ENCODE measurements around the gene DALRD3. TPM values are rescaled to one million over a fixed set of nuclear protein-coding genes. Genes with fewer than 3 reads are reported as not detected.

Gene DALRD3
- total RNA-seq, 4 donors from 2014 or later, result 12.4 to 31.5 (median 20.1) TPM

DNA sequence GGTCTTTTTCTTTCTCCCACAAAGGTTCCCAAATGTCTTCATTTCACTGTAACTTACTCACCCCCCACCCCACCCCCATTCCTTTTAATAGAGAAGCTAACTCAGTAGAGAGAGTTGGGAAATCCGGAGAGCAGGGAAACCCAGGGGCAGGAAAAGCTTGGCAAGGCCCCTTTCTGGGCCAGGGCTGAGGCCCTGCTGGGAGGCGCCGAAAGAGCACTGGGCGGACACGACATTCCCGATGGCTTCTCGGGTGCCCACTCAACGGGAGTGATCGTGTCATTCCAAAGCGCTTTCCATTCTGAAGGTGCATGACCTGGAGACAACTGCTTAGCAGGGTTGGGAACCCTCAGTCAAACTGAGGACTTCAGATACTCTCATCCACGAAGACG, 1.6 kb upstream of the DALRD3 start:
- intact Hi-C loops (cut with DNase I), result no loop called here
- 60% methylated on average over 12 of the region's 12 CpGs for WGBS
- H3K4me3 ChIP-seq, result peak overlapping the region; percentile 81 to 98 (median 89)

DNA sequence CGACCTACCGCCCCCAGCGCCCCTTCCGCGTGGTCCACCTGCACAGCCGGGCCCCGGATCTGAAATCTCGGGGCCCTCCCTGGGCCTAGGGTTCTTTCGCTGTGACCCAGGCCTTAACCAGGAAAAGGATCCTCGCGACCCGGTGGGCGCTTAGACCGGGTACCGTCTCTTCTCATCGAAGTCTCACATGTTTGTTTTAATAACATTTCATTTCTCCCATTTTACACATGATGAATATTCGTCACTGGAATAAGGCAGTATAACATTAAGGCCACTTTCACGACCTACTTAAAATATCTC, 277 bp upstream of the DALRD3 start:
- TF ChIP-seq, protein P1, sequence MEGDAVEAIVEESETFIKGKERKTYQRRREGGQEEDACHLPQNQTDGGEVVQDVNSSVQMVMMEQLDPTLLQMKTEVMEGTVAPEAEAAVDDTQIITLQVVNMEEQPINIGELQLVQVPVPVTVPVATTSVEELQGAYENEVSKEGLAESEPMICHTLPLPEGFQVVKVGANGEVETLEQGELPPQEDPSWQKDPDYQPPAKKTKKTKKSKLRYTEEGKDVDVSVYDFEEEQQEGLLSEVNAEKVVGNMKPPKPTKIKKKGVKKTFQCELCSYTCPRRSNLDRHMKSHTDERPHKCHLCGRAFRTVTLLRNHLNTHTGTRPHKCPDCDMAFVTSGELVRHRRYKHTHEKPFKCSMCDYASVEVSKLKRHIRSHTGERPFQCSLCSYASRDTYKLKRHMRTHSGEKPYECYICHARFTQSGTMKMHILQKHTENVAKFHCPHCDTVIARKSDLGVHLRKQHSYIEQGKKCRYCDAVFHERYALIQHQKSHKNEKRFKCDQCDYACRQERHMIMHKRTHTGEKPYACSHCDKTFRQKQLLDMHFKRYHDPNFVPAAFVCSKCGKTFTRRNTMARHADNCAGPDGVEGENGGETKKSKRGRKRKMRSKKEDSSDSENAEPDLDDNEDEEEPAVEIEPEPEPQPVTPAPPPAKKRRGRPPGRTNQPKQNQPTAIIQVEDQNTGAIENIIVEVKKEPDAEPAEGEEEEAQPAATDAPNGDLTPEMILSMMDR (IDR thresholded peaks at IDR 0.05), result no peak
- no peak for TF ChIP-seq POLR2A (IDR thresholded peaks at IDR 0.05; ENCODE audit: low read depth)
- TF ChIP-seq EP300 (IDR thresholded peaks at IDR 0.05), result no peak
- no peak for TF ChIP-seq POLR2AphosphoS5 (IDR thresholded peaks at IDR 0.05)
- DNase-seq (ENCODE audit: extremely low spot score), result no peak
- Histone ChIP-seq H3K4me1 (peaks cover 41 to 52% (median 49%) of the 10 kb centered on the region in 4 donors), H3K27ac (replicated peaks in 1 of 4) (peak overlapping the region; percentile 79 to 100 (median 85)), H3K9me3 (no peaks in the 10 kb centered on the region), H3K27me3 (no peaks in the 10 kb centered on the region), H3K36me3 (peaks cover 17 to 40% (median 37%) of the 10 kb centered on the region in 4 donors), H3K4me3 (peak overlapping the region; percentile 70 to 95 (median 82))
- intact Hi-C loops (cut with DNase I), result no loop called here
- WGBS, result 6% methylated on average over 13 of the region's 18 CpGs

More for the DNA sequence above, 1.6 kb upstream of the DALRD3 start:
- Histone ChIP-seq H3K4me1 (peaks cover 46 to 63% (median 50%) of the 10 kb centered on the region in 4 donors), H3K27ac (replicated peaks in 1 of 4) (peak overlapping the region; percentile 98 to 100 (median 100)), H3K9me3 (no peaks in the 10 kb centered on the region), H3K27me3 (no peaks in the 10 kb centered on the region), H3K36me3 (peaks cover 20 to 40% (median 37%) of the 10 kb centered on the region in 4 donors)
- no peak for DNase-seq (ENCODE audit: extremely low spot score)
- TF ChIP-seq EP300 (IDR thresholded peaks at IDR 0.05), result no peak
- TF ChIP-seq POLR2A (IDR thresholded peaks at IDR 0.05; ENCODE audit: low read depth), result no peak
- no peak for TF ChIP-seq POLR2AphosphoS5 (IDR thresholded peaks at IDR 0.05)
- TF ChIP-seq, protein P1 (IDR thresholded peaks at IDR 0.05), result no peak

DNA sequence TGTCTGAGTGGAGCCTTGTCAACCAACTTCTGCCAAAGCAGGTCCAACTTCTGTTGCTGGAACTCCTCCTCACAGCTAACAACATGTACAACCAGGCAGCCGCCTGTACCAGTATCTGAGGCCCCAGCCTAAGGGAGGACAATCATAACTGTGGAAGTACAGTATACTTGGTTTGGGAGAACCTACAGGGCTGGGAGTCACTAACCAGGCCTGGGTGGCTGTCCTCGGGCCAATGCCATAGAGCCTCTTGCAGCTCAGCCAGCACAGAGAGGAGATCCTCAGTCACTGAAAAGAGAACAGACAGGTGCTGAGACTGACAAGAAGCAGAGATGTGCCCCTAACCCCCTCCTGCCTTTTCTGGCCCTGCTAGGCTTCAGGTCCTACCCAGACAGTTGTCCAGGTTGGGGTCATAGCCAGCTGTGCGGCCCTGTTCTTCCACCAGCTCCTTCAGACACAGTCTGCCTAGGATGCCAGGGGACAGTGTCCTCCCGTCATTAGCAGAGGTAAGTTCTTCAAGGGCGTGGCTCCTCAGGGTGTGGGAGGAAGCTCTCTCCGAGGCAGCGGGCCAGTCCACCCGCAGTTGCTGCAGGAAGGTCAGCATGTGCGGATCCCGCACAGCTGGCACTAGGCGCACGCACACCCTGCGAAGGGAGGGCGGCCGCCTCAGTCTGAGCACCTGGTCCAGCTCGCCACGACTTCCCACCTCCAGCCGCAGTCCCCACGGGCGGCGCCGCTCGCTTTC, 980 bp downstream of the DALRD3 start:
- no peak for DNase-seq (ENCODE audit: extremely low spot score)
- H3K9me3 ChIP-seq, result no peaks in the 10 kb centered on the region
- H3K27me3 ChIP-seq, result no peaks in the 10 kb centered on the region
- peaks cover 17 to 44% (median 42%) of the 10 kb centered on the region in 4 donors for H3K36me3 ChIP-seq
- peak overlapping the region; percentile 79 to 100 (median 85) for H3K27ac ChIP-seq (replicated peaks in 1 of 4)
- peak in 1 of 2 donors; percentile 7 for TF ChIP-seq POLR2AphosphoS5 (IDR thresholded peaks at IDR 0.05)
- TF ChIP-seq, protein P1 (IDR thresholded peaks at IDR 0.05), result no peak
- no peak for TF ChIP-seq EP300 (IDR thresholded peaks at IDR 0.05)
- peak overlapping the region; percentile 70 to 95 (median 82) for H3K4me3 ChIP-seq
- 10% methylated on average over 7 of the region's 23 CpGs for WGBS
- intact Hi-C loops (cut with DNase I), result no loop called here
- H3K4me1 ChIP-seq, result peaks cover 37 to 53% (median 46%) of the 10 kb centered on the region in 4 donors

DNA sequence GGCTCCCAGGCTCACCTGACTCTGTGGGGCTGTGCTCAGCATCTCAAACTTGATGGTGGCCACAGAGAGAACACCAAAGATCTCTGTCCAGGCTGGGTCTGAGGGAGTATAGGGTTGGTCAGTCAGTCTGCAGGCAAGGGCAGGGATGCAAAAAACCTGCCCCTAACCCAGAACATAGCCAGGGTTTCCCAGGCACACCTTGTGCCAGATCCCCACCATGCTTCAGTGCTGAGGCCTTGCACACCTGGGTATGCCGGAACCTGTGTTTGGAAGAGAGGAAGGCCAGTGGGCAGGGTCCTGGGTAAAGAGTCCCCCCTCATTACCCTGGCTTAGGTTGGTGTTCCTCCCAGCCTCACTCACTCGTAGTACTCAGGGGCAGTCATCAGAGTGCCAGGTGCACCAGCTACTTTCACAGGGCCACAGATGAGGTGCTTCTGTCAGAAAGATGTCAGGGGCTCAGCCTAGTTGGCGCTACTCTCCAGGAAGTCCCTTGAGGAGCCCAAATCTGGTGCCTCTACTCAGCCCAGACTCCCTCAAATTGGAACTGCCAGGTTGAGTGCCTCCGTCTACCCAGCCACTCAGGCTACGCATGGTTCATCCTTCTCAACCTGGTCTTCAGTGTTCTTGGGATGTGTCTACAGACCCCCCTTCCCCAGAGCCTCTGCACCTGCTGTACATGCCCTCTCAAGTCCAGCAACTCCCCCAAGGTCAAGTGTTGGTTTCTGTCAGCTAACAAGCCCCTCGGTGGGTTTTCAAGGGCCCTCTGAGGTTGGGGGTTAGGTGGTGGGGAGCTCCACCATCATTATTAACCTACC, 1.8 kb downstream of the DALRD3 start:
- H3K4me1 ChIP-seq, result peaks cover 41 to 59% (median 51%) of the 10 kb centered on the region in 4 donors
- WGBS, result 85% methylated on average over 6 of the region's 6 CpGs
- H3K27ac ChIP-seq (replicated peaks in 1 of 4), result peak overlapping the region in 1 of 4 donors; percentile 100

More for the DNA sequence above, 1.8 kb downstream of the DALRD3 start:
- Histone ChIP-seq H3K36me3 (peaks cover 17 to 52% (median 50%) of the 10 kb centered on the region in 4 donors), H3K4me3 (no peak overlapping the region), H3K27me3 (no peaks in the 10 kb centered on the region), H3K9me3 (no peaks in the 10 kb centered on the region)
- intact Hi-C loops (cut with DNase I), result no loop called here
- TF ChIP-seq, protein P1 (IDR thresholded peaks at IDR 0.05), result no peak
- TF ChIP-seq EP300 (IDR thresholded peaks at IDR 0.05) (no peak), POLR2AphosphoS5 (IDR thresholded peaks at IDR 0.05) (no peak), POLR2A (IDR thresholded peaks at IDR 0.05; ENCODE audit: low read depth) (no peak)
- DNase-seq (ENCODE audit: extremely low spot score), result no peak

Data from esophagus muscularis mucosa (tissue), 4 donors.